Right ventricle myocardium superior (tissue), 1 donor: Measurements from ENCODE around the gene RAB11FIP4. TPM values are rescaled to one million over a fixed set of nuclear protein-coding genes. Genes with fewer than 3 reads are reported as not detected.
A peak's percentile ranks its signal among the peaks of the same experiment; 100 is the strongest.

ENCODE experiments used
- ATAC-seq: fragments of 200-7000 bp; cut with Tn5 transposase; one replicate; pipeline ENCODE4 v1.9.1; 2020; ENCODE audit warnings: mild to moderate bottlenecking; ENCODE audit not compliant: poor library complexity
- DNase-seq: peaks from one replicate; pipeline ENCODE4 v3.0.0-alpha.2; 2020
- intact Hi-C: fragments of 100-400 bp; cut with DNase I; formaldehyde crosslinking; loops from one replicate; pipeline ENCODE4 v1.11.2; 2022
- total RNA-seq: library from RNA; stranded (reverse); fragmentation: NEBNext Ultra II Directional; extraction: Animal tissue kit (Norgen Biotek cat#: 25700); gene quantifications from one replicate; pipeline ENCODE4 v1.2.1, GENCODE V29; 2021
- donor health status: DM: no; HTN: yes; CAD: no; lungs with severe emphysema.

The RAB11FIP4 gene
- total RNA-seq, 1 donor from 2014 or later, result 12.0 TPM

DNA sequence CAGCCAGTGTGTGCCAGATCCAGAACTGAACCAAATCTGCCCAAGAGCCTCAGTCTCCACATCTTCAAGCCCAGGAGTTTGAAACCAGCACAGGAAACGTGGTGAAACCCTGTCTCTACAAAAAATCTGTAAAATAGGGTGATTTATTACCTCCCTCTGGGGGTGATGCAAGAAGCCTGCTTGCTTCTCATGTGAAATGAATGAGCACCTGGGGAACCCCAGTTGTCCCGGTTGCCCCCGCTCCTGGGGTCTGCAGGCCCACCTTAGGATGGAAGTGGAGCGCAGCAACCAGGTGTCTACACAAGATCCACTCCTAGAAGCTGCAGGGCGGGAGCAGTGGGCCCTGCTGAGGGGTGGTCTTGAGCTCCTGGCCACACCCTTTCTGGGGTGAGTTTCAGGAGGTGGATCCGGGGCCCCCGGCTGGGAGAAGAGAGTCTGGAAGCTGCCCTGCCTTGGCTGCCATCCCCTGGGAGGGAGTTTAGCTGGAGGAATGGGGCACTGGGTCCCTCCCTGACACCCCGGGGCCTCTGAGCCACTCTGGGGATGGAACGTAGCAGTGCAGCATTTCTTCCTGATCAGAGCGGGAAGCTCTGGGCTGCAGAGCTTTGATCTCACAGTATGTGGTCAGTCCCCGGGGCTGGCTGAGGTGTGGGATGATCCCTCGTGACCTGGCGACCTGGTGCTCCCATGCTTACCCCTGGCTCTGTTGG lies 117.8 kb downstream of the RAB11FIP4 start:
- DNase-seq (no peak), ATAC-seq (peak; percentile 13)
- intact Hi-C loops, result no loop called here

DNA sequence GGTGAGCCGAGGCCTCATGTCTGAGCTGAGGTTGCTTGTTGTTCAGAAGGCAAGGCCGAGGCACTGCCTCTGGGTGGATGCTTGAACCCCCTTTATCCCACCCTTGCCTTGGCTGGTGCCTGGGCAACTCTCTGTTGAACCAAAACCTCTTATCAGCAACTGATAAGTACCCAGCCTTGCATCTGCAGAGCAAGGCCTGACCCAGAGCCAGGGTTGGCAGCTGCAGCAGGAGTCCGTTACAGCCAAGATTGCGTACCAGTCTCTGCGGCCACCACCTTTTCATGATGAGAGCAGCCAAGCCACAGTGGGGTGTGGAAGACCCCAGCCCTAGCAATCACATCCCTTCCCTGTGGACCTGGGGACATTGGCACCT lies 118.3 kb downstream of the RAB11FIP4 start:
- ATAC-seq, result peak; percentile 74
- intact Hi-C loops, result no loop called here
- DNase-seq, result no peak

DNA sequence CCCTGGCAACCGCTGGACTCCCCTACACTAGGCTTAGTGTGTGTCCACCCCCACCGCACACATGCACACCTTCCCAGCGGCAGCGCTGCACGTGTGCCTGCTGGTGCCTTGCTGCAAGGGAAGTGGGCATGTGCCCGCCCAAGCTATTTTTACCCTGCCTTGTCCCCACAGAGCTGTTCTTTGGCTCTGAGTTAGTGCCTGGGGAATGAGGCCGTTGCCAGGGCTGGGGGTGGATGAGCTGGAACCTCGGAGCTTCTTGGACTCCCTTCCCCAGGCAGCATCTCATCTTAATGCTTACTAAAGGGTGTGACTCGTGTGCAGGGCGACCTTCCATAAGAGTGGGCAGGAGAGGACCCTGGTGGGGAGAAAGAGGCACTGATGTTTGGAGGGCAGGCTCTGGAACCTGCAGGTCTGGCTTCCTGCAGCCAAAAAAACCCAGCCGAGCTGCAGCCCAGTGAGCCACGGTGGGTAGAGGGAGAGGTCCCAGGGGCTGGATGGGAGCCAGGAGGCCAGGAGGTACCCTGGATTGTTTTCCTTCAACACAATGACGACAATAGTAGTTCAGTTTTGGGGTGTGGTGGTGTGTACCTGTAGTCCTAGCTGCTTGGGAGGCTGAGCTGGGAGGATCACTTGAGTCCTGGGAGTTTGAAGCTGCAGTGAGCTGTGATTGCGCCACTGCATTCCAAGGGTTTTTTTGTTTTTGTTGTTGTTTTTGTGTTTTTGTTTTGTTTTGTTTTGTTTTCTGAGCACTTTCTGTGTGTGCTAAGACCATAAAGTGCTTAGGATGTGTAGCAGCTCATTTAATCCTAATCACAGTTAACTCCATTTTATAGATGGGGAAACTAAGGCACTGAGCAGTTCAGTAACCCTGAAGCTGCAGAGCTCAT lies 119.1 kb downstream of the RAB11FIP4 start:
- ATAC-seq, result peak; percentile 88
- peak; percentile 82 for DNase-seq

DNA sequence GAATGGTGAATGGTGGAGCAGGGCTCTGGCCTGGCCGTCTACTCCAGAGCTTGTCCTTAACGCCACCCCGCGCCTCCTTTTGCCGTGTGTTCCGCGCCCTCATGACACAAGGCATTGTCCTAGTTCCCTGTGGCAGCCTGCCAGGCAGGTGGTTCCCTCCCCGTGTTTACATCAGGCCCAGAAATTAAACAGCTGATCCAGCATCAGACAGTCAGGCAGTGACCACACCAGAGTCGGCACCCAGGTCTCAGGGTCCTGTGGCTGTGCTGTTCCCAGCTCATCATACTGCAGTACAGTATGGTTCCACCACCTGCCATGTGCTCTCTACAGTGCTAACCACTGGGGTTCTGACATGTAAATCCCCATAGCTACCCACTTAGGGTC lies 119.7 kb downstream of the RAB11FIP4 start:
- DNase-seq, result no peak
- intact Hi-C loops, result no loop called here
- no peak for ATAC-seq

More for the DNA sequence above, 119.1 kb downstream of the RAB11FIP4 start:
- intact Hi-C loops, result no loop called here

DNA sequence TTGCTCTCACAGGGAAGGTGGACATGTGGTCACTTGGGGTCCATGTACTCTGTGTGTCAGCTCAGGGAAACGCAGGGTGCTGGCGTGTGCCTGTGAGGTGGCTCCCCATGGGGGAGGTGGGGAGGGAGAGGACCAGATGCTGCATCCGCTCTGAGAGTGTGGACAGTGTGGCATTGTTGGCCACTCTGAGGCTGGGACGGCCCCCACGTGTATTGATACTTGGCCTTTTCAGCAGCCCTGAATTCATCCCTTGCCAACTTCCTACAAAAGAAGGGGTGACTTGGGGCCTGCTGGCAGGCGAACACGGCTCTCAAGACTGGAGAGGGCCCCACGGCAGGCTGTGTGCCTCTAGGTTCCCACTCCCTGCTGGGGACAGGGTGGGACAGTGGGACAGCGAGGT lies 120.1 kb downstream of the RAB11FIP4 start:
- ATAC-seq (no peak), DNase-seq (no peak)
- intact Hi-C loops, result no loop called here

DNA sequence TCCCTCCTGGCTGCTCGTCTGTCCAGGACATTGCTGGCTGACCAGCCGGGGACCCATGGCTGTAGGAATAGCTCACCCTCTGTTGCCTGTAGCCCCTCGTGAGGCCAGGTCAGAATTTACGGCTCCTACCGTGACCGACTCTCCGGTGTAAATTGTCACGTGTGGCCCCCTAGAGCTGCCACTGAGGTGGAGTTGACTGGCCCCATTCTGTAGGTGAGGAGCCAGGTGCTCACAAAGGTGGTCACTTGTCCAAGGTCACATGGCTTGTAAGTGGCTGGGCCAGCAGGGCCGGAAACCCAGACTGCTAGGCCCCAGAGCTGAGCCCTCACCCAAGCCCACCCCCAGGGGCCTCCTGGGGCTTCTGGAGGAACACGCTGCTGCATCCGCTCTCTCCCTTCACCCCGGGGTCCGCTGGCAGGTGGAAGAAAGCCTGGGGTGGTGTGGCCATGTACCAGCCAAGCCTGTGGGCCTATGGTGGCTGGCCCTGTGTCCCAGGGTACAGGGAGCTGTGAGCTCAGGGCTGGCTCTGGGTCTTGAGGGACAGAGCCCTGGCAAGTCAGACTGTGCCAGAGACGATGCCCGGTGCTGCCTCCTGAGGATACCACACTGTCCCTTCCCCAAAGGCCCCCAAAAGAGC lies 120.7 kb downstream of the RAB11FIP4 start:
- DNase-seq, result no peak
- ATAC-seq, result no peak
- intact Hi-C loops, result no loop called here

DNA sequence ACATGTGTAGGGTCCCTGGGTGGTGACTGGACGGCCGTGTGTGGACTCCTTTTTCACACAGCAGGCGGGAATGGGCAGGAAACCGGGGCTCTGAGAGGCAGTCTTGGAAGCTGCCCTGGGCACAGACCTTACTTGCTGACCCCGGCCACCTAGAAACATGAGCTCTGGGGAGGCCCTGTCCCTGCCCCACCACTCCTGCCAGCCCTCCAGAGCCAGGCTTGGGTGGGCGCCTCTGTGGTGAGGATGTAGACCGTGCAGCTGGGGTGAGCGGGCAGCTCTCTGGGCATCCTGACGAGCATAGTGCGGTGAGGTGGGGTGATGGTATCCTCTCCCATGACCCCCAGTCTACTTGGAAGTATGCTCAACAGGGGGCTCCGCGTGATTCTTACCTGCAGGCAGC lies 121.3 kb downstream of the RAB11FIP4 start:
- intact Hi-C loops, result no loop called here
- ATAC-seq (no peak), DNase-seq (no peak)

DNA sequence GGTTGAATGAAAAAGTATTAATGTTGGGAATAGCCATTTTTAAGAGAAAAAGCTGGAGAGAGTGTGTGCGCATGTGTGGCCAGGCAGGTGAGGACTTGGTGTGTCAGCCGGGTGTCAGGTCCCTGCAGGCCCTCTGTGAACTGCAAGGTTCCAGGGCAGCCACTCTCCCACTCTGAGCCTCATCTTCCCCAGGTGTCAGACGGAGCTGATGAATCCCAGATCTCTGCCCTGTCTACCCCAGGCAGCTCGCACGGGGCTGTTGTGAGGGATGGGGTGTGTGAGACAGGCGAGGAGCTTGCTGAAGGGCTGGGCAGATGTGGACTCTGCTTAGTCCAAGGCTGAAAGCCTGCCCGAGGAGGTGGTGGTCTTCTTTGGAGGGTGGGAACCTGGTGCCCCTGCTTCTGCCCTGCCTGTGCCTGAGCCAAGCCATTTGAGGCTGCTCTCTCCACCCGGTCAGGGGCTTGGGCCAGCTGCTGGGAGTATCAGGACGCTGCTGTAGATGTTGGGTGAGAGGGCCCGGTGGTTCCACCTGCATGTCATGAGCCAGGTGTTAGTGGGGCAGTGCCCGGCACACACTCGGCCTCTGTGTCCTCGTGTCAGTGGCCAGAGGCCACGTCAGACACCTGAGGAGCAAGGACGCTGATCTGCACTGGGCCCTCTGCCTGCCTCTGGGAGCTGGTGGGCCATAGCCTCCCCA lies 122.4 kb downstream of the RAB11FIP4 start:
- intact Hi-C loops, result no loop called here
- no peak for ATAC-seq
- DNase-seq, result no peak

DNA sequence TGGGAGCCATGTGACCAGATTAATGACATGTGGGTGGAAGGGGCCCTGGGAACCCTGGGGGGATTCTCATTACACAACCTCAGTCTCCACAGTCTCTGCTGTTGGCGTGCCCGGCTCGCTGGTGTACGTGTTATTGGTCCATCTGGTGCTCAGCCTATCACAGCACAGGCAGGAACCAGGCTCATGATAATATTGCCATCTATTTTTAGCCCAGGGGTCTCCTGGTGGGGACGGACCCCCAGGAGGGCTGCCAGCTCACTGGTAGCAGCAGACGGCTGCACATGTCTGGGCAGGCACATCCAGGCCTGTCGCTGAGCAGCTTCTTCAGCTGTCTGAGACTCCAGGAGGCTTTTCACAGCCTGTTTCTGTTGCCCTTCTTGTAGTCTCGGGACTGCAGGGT lies 123.8 kb downstream of the RAB11FIP4 start:
- no peak for DNase-seq
- ATAC-seq, result no peak

DNA sequence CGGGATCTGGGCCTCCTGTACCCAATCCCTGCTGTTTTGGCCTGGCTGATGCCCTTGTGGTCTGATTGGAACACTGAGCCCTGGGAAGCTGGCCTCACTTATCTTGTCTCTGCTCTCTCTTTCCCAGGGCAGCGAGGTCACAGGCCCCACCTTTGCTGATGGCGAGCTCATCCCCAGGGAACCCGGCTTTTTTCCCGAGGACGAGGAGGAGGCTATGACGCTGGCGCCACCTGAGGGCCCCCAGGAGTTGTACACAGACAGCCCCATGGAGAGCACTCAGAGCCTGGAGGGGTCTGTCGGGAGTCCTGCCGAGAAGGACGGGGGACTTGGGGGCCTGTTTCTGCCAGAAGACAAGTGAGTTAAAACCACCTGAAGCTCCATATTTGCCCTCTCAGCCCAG lies 126.0 kb downstream of the RAB11FIP4 start:
- DNase-seq (no peak), ATAC-seq (peak; percentile 30)
- intact Hi-C loops, result no loop called here

More for the DNA sequence above, 123.8 kb downstream of the RAB11FIP4 start:
- intact Hi-C loops, result no loop called here

DNA sequence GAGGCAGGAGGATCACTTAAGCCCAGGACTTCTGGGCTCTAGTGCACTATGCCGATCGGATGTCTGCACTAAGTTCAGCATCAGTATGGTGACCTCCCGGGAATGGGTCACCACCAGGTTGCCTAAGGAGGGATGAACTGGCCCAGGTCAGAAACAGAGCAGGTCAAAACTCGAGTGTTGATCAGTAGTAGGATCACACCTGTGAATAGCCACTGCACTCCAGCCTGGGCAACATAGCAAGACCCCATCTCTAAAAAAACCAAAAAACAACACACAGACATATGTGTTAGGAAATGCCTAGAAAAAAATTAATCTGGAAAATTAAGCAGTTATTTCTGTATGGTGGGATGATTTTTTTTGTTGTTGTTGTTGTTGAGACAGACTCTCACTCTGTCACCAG lies 127.0 kb downstream of the RAB11FIP4 start:
- no peak for ATAC-seq
- no peak for DNase-seq
- intact Hi-C loops, result no loop called here

DNA sequence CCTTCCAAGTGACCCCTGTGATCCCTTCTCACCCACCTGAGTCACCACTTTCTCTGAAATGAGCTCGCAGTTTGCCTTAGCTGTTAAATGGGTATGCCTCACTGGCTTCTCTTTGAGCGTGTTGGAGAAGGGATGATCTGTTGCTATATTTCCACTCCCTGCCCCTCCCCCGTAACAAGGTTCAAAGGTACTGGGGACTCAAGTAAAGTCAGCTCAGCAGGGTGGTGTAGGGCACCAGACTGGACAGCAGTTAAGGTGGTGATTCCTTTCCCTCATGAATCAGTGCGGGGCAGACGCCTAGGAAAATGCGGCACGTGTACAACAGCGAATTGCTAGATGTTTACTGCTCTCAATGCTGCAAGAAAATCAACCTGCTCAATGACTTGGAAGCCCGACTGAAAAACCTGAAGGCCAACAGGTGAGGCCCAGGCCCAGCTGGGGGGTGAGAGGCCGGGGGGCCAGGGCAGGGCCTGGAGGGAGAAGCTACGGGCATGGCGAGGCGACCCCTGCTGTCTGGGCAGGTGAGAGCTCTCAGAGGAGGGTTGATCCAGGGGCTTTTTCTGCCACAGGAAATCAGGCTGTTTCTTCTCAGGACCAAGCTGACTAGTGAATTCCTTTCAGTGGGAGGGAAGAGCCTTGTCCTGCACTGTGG lies 130.3 kb downstream of the RAB11FIP4 start:
- ATAC-seq, result no peak
- intact Hi-C loops, result no loop called here
- no peak for DNase-seq

DNA sequence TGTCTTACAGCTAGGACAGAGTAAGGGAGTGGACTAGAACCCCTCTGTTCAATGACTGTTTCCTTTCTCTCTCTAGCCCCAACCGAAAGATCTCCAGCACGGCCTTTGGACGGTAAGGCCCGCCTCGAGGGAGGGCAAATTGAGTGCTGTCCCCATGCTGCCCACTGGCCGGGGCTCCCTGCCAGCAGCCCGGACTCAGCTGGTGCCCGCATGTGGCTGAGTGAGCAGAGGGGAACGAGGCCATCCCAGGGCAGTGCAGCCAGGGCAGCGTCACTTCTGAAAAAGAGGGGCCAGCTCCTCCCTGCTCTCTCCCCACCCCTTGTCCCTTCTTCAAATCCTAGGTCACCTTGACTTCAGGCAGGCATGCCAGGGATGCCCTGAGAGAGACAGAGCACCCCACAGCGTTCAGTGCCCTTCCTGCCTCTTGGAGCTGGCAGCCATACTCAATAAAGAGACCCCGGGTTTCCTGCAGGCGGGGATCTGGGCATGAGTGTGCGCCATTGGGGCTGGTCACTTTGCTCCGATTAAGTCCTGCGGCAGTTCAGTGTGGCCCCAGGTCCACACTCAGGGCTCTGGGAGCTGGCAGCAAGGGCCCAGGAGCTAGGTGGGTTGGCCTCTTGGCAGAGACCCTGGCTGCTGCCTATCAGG lies 130.9 kb downstream of the RAB11FIP4 start:
- ATAC-seq (peak; percentile 37), DNase-seq (no peak)
- intact Hi-C loops, result no loop called here

DNA sequence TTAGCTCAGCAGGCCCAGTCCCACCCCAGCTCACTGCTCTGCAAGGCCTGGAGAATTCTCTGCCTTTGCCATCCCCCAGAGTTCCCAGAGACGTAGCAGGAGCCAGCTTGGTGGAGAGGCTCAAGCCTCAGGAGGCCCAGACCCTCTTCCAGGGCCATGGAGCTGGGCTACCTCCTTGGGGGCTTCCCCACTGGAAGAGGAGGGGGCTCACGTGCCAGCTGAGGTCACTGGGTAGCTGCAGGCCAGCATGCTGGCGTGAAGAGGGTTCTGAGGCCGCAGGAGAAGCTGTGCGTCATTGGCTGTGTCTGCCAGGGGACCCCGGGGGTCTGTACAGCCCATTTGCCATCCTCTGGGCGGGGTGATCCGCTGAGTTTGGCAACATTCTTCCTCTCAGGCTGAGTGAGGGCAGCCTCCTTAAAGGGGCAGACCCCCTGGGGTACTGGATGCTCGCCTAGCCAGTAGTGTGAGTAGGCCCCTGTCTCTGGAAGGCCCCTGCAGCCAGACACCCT lies 131.6 kb downstream of the RAB11FIP4 start:
- no peak for DNase-seq
- ATAC-seq, result no peak
- intact Hi-C loops, result no loop called here

DNA sequence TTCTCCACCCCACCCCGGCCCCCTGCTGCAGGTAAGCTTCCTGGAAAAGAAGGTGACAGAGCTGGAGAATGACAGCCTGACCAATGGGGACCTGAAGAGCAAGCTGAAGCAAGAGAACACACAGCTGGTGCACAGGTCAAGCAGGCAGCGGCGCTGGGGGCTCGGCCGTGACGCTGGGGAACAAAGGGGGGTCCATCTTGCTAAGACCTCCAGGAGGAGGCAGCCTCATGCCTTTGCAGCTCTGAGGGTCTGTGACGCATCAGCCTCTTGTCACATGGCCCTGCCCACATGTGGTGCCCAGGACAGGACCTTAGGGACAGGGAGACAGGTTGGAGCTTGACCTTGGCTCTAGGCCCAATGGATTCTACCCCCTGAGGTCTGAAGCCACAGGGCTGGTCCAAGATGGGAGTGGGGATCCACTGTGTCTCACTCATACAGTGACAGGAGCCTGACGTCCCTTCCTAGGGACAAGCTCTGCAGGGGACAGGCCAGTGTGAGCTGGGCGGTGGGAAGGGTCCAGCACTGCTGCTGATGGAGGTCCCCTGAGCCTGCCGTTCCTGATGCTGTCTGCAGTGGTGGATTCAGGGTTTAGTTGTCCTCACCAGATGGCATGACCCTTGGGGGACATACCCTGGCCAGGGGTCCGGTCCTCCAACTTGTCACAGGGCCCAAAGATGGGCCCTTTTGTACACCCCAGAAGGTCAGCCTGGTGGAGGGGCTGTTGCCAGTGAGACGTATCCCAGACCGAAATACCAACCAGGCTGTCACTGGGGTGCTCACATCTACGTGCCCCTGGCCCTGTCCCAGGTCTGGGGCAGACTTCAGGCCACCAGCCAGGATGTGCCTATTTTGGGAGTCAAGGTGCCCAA lies 132.6 kb downstream of the RAB11FIP4 start:
- intact Hi-C loops, result loop anchor here (2.0 kb wide), 1 partner anchor 87 kb away; no protein-coding TSS in a partner anchor
- ATAC-seq (no peak), DNase-seq (no peak)

DNA sequence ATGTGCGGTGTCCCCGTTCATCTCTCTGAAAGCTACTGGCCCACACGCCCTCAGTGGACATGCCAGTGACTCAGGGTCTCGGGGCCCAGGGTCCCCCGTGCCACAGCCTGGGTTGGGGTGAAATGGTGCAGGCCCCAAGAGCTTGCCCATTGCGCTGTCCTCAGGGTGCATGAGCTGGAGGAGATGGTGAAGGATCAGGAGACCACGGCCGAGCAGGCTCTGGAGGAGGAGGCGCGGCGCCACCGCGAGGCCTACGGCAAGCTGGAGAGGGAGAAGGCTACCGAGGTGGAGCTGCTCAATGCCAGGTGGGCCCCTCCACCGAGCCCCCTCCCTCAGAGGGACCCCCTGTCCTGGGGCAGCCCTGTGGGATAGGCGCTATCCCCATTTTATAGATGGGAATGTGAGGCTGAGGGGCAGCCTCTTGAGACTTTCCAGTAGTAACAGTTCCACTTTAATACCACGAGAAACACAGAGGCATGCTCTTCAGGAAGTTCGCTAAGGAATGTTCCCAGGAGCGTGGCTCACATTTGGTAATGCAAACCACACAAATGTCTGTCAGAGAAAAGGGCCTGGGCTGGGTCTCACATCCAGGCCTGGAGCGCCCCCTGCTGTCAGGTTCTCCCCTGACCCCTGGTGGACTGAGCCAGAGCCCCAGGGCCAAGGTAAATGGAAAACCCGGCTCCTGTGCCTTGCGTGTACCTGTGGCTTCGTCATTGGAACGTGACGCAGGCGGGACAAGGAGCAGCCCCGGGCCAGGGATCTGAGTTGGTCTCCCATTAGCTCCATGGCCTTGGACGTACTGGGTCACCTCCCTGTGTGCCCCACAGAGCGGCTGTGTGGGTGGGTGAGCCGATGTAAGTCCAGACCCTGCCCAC lies 133.7 kb downstream of the RAB11FIP4 start:
- intact Hi-C loops, result loop anchor here (2.0 kb wide), 1 partner anchor 88 kb away; no protein-coding TSS in a partner anchor
- ATAC-seq, result peak; percentile 91

More for the DNA sequence above, 133.7 kb downstream of the RAB11FIP4 start:
- DNase-seq, result peak; percentile 93
